ENCODE measurements around the gene KLHL1.

The KLHL1 gene

GRCh38 chr13:69857183-69857821, 250.9 kb downstream of the KLHL1 start:
- DNase-seq = peak; percentile 51

- DNase-seq = no peak
Observed at GRCh38 chr13:69856331-69856730, 251.9 kb downstream of the KLHL1 start.

- no peak for DNase-seq
Observed at GRCh38 chr13:69828527-69828926, 279.7 kb downstream of the KLHL1 start.

- DNase-seq = no peak
Observed at GRCh38 chr13:69820180-69820579, 288.1 kb downstream of the KLHL1 start.

GRCh38 chr13:69817333-69817869, 290.9 kb downstream of the KLHL1 start:
- no peak for DNase-seq

GRCh38 chr13:69809152-69809551, 299.1 kb downstream of the KLHL1 start:
- DNase-seq = no peak

GRCh38 chr13:69796256-69796655, 312.0 kb downstream of the KLHL1 start:
- no peak for DNase-seq

- no peak for DNase-seq
Observed at GRCh38 chr13:69793783-69794453, 314.3 kb downstream of the KLHL1 start.

- DNase-seq = no peak
Observed at GRCh38 chr13:69776937-69777336, 331.3 kb downstream of the KLHL1 start.

- DNase-seq = no peak
Observed at GRCh38 chr13:69769608-69770007, 338.6 kb downstream of the KLHL1 start.

GRCh38 chr13:69761581-69761980, 346.7 kb downstream of the KLHL1 start:
- no peak for DNase-seq

GRCh38 chr13:69755101-69755500, 353.2 kb downstream of the KLHL1 start:
- no peak for DNase-seq

- no peak for DNase-seq
Observed at GRCh38 chr13:69751259-69751658, 357.0 kb downstream of the KLHL1 start.

- DNase-seq = no peak
Observed at GRCh38 chr13:69737129-69737935, 370.9 kb downstream of the KLHL1 start.

GRCh38 chr13:69721631-69722030, 386.6 kb downstream of the KLHL1 start:
- no peak for DNase-seq

GRCh38 chr13:69720278-69720983, 387.8 kb downstream of the KLHL1 start:
- DNase-seq = no peak

GRCh38 chr13:69706807-69707206, 401.4 kb downstream of the KLHL1 start:
- no peak for DNase-seq

GRCh38 chr13:69704311-69704710, 403.9 kb downstream of the KLHL1 start:
- DNase-seq = no peak

GRCh38 chr13:69690999-69691398, 417.3 kb downstream of the KLHL1 start:
- DNase-seq = no peak

- no peak for DNase-seq
Observed at GRCh38 chr13:69683921-69684686, 424.1 kb downstream of the KLHL1 start.

- no peak for DNase-seq
Observed at GRCh38 chr13:69681722-69682121, 426.5 kb downstream of the KLHL1 start.

GRCh38 chr13:69677343-69677742, 430.9 kb downstream of the KLHL1 start:
- DNase-seq = no peak
